ENCODE results near the gene C1QTNF5. TPM values are rescaled to one million over a fixed set of nuclear protein-coding genes. Genes with fewer than 3 reads are reported as not detected.

The C1QTNF5 gene
- total RNA-seq, 2 experiments from 2014 or later: not detected

DNA sequence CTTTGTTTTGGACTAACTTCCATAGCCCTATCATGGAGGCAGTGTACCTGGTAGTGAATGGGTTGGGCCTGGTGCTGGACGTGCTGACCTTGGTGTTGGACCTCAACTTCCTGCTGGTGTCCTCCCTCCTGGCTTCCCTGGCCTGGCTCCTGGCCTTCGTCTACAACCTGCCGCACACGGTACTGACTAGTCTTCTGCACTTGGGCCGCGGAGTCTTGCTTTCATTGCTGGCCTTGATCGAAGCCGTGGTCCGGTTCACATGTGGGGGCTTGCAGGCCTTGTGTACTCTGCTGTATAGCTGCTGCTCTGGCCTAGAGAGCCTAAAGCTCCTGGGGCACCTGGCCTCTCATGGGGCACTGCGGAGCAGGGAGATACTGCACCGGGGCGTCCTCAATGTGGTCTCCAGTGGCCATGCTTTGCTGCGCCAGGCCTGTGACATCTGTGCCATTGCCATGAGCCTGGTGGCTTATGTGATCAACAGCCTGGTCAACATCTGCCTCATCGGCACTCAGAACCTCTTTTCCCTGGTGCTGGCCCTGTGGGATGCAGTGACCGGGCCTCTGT lies 5.5 kb downstream of the C1QTNF5 start:
- peaks cover 19% of the 10 kb centered on the region for H3K27me3 Mint-ChIP-seq
- peaks cover 26% of the 10 kb centered on the region for H3K4me1 Mint-ChIP-seq
- H3K9me3 Mint-ChIP-seq: no peaks in the 10 kb centered on the region
- no peak for ATAC-seq (ENCODE audit: low read depth)
- POLR2A ChIA-PET: interaction anchor here (1.0 to 1.8 kb wide), 3 partner anchors 13 to 316 kb away, joined by 3 to 13 read pairs (median 3); partner anchors contain the start of genes DPAGT1 and TRAPPC4
- peaks cover 9% of the 10 kb centered on the region for H3K36me3 Mint-ChIP-seq
- peak overlapping the region; percentile 98 for H3K4me3 Mint-ChIP-seq
- no peak for DNase-seq
- peak overlapping the region; percentile 99 for H3K27ac Mint-ChIP-seq

DNA sequence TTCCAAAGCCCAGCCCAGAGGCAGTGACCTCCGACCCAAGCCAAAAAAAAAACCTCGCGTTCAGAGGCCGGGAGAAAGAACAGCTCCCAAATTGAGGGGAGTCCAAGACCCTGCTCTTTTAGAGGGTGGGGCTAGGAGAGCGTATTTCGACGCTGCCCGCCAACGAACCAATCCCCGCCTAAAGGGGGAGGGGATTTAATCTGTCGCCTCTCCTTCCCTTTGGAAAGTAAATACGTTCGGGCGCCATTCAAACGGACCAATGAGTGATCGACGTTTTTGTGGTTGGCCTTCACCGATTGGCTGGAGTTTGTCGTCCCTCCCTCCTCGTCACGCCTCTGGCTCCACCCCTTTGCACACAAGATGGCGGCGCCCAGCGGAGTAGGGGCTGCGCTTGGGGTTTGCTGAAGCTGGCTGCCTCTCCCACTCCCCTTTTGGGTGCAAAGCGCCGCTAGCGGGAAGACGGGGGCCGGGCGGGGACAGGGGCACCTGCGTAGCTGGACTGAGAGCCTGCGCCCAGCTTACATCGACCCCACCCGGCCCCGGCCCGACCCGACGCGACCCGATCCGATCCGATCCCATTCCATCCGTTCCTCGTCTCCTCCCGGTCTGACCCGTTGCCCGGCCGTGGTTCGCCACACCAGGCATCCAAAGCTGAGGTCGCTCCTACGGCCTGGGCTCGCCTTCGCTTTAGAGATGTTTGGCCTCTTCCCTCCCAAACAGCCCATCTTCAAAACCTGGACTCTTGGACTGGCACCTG lies 6.3 kb downstream of the C1QTNF5 start, which contains the start of gene RNF26:
Gene RNF26, plus strand, starts transcription at position 354 of the 757 bp plus-strand sequence. CDS start 596 bp downstream, outside the sequence.
- Mint-ChIP-seq H3K4me3 (peak within 1 kb of the TSS; percentile 98), H3K4me1 (peaks cover 26% of the 10 kb centered on the region), H3K27ac (peak within 1 kb of the TSS; percentile 99), H3K36me3 (peaks cover 9% of the 10 kb centered on the region), H3K27me3 (peaks cover 24% of the 10 kb centered on the region), H3K9me3 (no peaks in the 10 kb centered on the region)
- ATAC-seq (ENCODE audit: low read depth) (peak; percentile 93), DNase-seq (peak; percentile 91)
- POLR2A ChIA-PET: interaction anchor here (0.7 to 2.0 kb wide), 11 partner anchors 9 to 316 kb away, joined by 3 to 13 read pairs (median 3); partner anchors contain the start of genes CBL, DPAGT1, TRAPPC4 and VPS11

DNA sequence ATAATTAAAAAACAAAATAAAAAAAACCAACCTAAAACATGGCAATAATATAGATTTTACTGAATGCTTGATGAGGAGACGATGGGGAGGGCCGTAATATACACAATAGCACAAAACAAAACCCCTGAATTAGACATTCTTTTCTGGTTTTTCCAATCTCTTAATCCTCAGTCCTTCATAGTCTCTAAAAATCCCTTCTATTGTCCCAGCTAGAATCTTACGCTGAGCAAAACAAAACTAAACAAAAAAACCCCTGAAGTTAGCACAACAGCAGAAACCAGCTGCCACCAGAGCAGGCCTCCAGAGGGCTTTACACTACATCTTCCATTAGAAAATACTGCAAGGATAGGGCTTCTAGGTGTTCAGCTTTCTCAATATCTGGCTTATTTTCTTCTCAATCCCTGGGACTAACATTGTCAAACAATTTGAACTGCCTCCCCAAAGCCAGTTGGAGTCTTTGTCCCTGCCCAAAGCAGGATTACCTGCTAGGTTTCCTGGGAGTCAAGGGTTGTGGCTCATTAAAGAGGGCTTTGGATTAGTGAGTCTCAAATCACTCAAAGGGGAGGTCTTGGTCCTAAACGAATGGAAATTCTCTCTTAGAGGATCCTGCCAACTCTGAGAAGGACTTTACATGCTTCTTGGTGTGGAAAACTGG lies 8.4 kb downstream of the C1QTNF5 start:
- Mint-ChIP-seq H3K36me3 (peaks cover 6% of the 10 kb centered on the region), H3K4me3 (no peak overlapping the region), H3K9me3 (no peaks in the 10 kb centered on the region), H3K27me3 (peaks cover 20% of the 10 kb centered on the region), H3K27ac (peak overlapping the region; percentile 71), H3K4me1 (peaks cover 20% of the 10 kb centered on the region)
- no peak for ATAC-seq (ENCODE audit: low read depth)
- POLR2A ChIA-PET: interaction anchor here (2.0 kb wide), 1 partner anchor 126 kb away, joined by 8 read pairs; the partner anchor contains the start of gene CBL
- no peak for DNase-seq

DNA sequence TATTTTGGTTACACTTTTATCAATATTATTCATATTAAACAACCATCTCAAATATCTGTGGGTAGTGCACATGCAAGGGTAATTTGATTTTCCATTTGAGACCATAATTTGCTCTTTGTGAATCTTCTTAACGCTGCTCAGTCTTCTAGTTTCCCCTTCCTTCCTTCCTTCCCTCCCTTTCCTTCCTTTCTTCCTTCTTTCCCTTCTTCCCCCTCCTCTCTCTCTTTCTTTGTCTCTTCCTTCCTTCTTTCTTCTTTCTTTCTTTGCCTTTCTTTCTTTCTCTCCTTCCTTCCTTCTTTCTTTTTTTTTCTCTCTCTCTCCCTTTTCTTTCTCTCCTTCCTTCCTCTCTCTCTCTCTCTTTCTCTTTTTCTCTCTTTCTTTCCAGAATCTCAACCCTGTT lies 10.4 kb downstream of the C1QTNF5 start:
- POLR2A ChIA-PET: interaction anchor here (1.1 kb wide), 1 partner anchor 272 kb away, joined by 4 read pairs; no protein-coding TSS in a partner anchor
- no peak overlapping the region for H3K4me3 Mint-ChIP-seq
- H3K27me3 Mint-ChIP-seq: peaks cover 20% of the 10 kb centered on the region
- no peaks in the 10 kb centered on the region for H3K9me3 Mint-ChIP-seq
- H3K36me3 Mint-ChIP-seq: no peaks in the 10 kb centered on the region
- H3K27ac Mint-ChIP-seq: no peak overlapping the region
- peaks cover 15% of the 10 kb centered on the region for H3K4me1 Mint-ChIP-seq
- DNase-seq: no peak
- no peak for ATAC-seq (ENCODE audit: low read depth)

DNA sequence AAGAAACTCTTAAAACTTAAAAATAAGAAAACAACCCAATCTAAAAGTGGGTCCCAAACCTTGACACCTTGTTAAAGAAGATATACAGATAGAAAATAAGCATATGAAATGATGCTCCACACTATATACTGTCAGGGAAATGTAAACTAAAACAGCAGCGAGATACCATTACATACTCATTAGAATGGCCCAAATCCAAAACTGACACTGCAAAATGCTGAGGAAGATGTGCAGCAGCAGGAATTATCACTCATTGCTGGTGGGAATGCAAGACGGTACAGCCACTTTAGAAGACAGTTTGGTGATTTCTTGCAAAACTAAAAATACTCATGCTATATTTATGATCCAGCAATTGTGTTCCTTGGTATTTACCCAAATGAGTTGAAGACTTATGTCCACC lies 11.4 kb downstream of the C1QTNF5 start:
- H3K27ac Mint-ChIP-seq: no peak overlapping the region
- no peaks in the 10 kb centered on the region for H3K36me3 Mint-ChIP-seq
- DNase-seq (no peak), ATAC-seq (ENCODE audit: low read depth) (no peak)
- H3K27me3 Mint-ChIP-seq: peaks cover 20% of the 10 kb centered on the region
- H3K9me3 Mint-ChIP-seq: no peaks in the 10 kb centered on the region
- H3K4me1 Mint-ChIP-seq: peaks cover 11% of the 10 kb centered on the region
- POLR2A ChIA-PET: no interaction called here
- H3K4me3 Mint-ChIP-seq: no peak overlapping the region

DNA sequence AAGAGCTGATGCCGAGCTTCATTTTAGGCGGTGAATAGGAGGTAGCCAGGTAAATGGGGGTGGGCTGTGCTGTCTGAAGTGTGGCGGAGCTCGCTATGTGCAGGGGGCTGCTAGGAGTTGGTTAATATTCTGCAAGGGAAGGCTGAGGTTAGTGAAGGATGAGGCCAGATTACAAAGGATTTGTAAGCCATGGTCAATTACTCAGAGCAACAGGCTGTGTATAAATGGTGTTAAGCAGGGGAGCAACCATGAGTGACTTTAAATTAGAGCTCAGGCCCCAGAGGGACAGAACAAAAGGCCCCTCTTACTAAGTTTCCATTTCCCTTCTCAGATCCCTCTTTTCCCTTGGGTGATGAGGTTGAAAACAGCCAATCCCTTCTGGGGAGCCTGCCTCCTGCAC lies 16.5 kb downstream of the C1QTNF5 start:
- H3K4me3 Mint-ChIP-seq: no peak overlapping the region
- H3K9me3 Mint-ChIP-seq: no peaks in the 10 kb centered on the region
- peaks cover 9% of the 10 kb centered on the region for H3K27me3 Mint-ChIP-seq
- POLR2A ChIA-PET: interaction anchor here (1.0 to 1.4 kb wide), 2 partner anchors 10 to 17 kb away, joined by 3 read pairs; partner anchors contain the start of genes C1QTNF5 and RNF26
- H3K36me3 Mint-ChIP-seq: no peaks in the 10 kb centered on the region
- no peak overlapping the region for H3K27ac Mint-ChIP-seq
- ATAC-seq (ENCODE audit: low read depth) (no peak), DNase-seq (no peak)
- H3K4me1 Mint-ChIP-seq: peaks cover 16% of the 10 kb centered on the region

DNA sequence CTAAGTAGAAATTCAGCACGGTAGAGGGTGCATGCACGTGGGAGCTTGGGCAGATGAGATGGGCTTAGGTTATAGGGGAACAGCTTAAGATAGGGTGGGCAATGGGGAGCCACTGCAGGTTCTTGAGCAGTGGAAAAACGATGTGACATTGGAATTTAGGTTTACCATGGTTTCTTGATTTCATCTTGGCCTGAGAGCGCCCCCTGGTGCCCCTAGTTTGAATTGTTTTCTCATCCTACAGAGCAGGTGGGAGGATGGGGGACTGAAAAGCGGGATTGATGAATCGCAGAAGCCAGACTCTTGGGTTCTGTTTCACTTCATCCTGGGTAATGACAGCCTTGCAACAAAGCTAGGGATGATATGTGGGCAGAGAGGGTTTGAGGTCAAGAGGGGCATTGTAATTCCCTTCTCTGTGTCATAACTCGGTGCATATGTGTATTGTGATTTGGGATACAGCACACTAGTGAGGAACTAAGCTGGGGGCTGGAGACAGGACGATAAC lies 17.1 kb downstream of the C1QTNF5 start:
- Mint-ChIP-seq H3K4me3 (no peak overlapping the region), H3K4me1 (peaks cover 16% of the 10 kb centered on the region), H3K9me3 (no peaks in the 10 kb centered on the region), H3K27ac (no peak overlapping the region), H3K36me3 (no peaks in the 10 kb centered on the region), H3K27me3 (peaks cover 10% of the 10 kb centered on the region)
- no peak for ATAC-seq (ENCODE audit: low read depth)
- DNase-seq: peak; percentile 79
- POLR2A ChIA-PET: interaction anchor here (1.0 to 3.4 kb wide), 6 partner anchors 11 to 305 kb away, joined by 3 to 11 read pairs (median 4); partner anchors contain the start of genes C1QTNF5, NLRX1, RNF26 and RPS25

DNA sequence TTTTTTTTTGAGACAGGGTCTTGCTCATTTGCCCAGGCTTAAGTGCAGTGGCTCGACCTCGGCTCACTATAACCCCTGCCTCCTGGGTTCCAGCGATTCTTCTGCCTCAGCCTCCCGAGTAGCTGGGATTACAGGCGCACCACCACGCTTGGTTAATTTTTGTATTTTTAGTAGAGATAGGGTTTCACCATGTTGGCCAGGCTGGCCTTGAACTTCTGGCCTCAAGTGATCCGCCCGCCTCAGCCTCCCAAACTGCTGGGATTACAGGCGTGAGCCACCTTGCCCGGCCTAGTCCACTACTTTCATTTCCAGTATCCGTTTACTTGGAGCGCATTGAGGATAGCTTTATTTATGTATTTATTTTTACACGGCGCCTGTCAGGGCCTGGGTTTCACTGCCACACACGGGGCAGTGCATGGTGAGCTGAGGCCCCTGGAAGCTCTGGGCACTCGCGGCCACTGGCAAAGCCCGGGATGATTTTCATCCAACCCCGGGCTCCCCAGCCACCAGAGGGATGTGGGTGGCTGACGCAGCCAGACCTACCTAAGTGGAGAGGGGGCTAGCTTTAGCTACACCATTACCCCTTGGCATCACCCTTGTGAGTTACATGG lies 17.7 kb downstream of the C1QTNF5 start:
- no peak overlapping the region for H3K27ac Mint-ChIP-seq
- no peaks in the 10 kb centered on the region for H3K36me3 Mint-ChIP-seq
- H3K27me3 Mint-ChIP-seq: peaks cover 11% of the 10 kb centered on the region
- H3K4me3 Mint-ChIP-seq: no peak overlapping the region
- DNase-seq: no peak
- no peak for ATAC-seq (ENCODE audit: low read depth)
- POLR2A ChIA-PET: interaction anchor here (1.0 to 3.4 kb wide), 7 partner anchors 11 to 304 kb away, joined by 3 to 13 read pairs (median 4); partner anchors contain the start of genes C1QTNF5, NLRX1, RNF26 and RPS25
- no peaks in the 10 kb centered on the region for H3K9me3 Mint-ChIP-seq
- H3K4me1 Mint-ChIP-seq: peaks cover 16% of the 10 kb centered on the region

DNA sequence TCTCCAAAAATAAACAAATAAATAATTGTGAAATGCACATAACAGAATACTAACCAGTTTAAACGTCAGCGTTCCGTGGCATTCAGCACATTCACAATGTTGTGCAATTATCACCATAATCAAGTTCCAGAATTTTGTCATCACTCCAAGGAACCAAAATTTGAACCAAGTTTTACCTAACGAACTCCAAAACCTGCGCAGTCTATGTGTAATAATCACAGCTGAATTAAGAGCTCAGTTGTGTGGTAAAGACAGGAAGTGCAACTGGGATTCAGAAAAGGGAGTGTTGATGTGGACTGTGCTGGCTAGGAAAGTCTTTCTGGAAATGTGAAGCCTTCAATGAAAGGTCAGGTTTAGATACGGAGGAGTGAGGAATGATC lies 18.3 kb downstream of the C1QTNF5 start:
- ATAC-seq (ENCODE audit: low read depth): no peak
- DNase-seq: no peak
- peaks cover 17% of the 10 kb centered on the region for H3K27me3 Mint-ChIP-seq
- no peak overlapping the region for H3K4me3 Mint-ChIP-seq
- H3K4me1 Mint-ChIP-seq: peaks cover 16% of the 10 kb centered on the region
- H3K27ac Mint-ChIP-seq: no peak overlapping the region
- H3K9me3 Mint-ChIP-seq: no peaks in the 10 kb centered on the region
- H3K36me3 Mint-ChIP-seq: no peaks in the 10 kb centered on the region
- POLR2A ChIA-PET: interaction anchor here (1.1 to 3.4 kb wide), 8 partner anchors 12 to 304 kb away, joined by 3 to 13 read pairs (median 11); partner anchors contain the start of genes C2CD2L, HYOU1, RNF26 and RPS25

DNA sequence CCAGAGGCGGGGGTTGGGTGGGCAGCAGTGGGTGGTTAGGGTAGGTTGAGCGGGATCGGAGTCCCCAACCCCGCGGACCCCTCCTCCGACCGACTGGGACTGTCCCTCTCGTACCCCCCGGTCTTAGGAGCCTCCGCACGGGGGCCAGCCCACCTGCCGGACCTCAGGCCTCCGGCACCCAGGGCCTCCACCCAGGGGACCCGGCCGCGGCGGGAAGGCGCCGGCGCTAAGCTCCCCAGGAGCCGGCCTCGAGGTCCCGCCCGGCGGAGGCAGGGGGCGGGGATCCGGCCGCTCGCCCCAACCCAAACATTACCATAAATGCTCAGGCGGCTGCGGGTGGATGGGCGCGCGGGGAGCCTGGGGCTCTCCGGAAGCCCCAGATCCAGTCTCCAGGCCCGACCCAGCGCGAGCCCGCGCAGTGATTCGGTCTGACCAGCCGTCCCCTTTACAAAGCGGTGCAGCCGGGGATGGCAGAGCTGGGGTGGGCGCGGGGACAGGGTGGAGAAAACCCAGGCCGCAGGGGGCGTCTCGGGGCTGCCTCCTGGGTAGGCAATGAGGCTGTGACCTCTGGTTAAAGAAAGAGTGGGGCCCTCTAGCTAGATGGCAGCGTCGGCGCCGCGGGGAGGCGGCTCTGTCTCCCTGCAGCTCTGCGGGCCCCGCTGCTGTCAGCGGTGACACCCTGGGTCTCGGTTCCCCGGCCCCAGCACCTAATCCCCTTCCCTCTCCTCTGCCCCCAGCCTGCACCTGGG lies 19.7 kb downstream of the C1QTNF5 start:
- Mint-ChIP-seq H3K36me3 (no peaks in the 10 kb centered on the region), H3K4me3 (peak overlapping the region; percentile 86), H3K9me3 (no peaks in the 10 kb centered on the region), H3K27ac (peak overlapping the region; percentile 92), H3K27me3 (peaks cover 19% of the 10 kb centered on the region), H3K4me1 (peaks cover 16% of the 10 kb centered on the region)
- POLR2A ChIA-PET: interaction anchor here (0.6 to 3.4 kb wide), 19 partner anchors 11 to 264 kb away, joined by 3 to 18 read pairs (median 5); partner anchors contain the start of genes C2CD2L, CBL, DPAGT1 and HYOU1
- peak; percentile 79 for ATAC-seq (ENCODE audit: low read depth)
- peak; percentile 84 for DNase-seq

DNA sequence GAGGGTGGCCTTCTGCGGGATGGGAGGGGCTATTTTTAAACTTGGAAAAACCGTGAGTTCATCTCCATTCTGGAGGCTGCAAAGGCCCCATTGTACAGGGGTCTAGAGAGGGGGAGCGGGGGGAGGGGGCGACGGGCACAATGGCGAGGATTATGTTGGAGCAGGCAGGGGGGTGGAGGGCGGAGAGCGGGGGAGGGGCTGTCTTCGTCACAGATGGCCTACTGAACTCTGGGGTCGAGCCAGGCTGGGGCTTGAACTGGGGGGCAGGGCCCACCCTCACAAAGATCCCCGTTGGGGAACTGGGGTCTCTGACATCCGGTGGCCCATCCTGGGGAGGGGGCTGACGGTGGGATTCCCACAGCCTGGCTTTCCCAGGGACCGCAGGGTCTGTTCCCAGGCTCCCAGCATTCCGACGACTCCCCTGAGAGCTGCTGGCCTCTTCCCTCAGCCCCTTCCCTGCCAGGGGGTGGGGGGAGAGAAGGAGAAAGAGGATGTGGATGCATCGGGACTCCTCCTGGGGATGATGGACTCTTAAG lies 20.4 kb downstream of the C1QTNF5 start:
- Mint-ChIP-seq H3K4me3 (peak overlapping the region; percentile 65), H3K27ac (peak overlapping the region; percentile 83), H3K36me3 (no peaks in the 10 kb centered on the region), H3K4me1 (peaks cover 21% of the 10 kb centered on the region), H3K27me3 (peaks cover 21% of the 10 kb centered on the region), H3K9me3 (no peaks in the 10 kb centered on the region)
- POLR2A ChIA-PET: interaction anchor here (1.0 to 3.4 kb wide), 12 partner anchors 10 to 260 kb away, joined by 3 to 18 read pairs (median 6); partner anchors contain the start of genes C2CD2L, CBL, DPAGT1 and VPS11
- DNase-seq: no peak
- ATAC-seq (ENCODE audit: low read depth): no peak

Data from activated naive CD8-positive, alpha-beta T cell treated with anti-CD3 and anti-CD28 coated beads, Interleukin-2, amount 10 ng/mL, durations not matched to agents 7 days and 5 days (primary cell).